K562 (cell line): ENCODE measurements around the gene ERC2.

Experiments used
- ESRRB ChIP-seq: fragments of 250-450 bp; sonication (Bioruptor Pico); IDR thresholded peaks from 2 replicates; pipeline ENCODE4 v1.5.0; 2020; ENCODE audit warnings: mild to moderate bottlenecking, moderate library complexity, borderline replicate concordance
- HNRNPL ChIP-seq: fragments of 200-400 bp; formaldehyde crosslinking; IDR thresholded peaks from 2 replicates; pipeline ENCODE4 v1.6.1; 2017; ENCODE audit warnings: low read depth, mild to moderate bottlenecking, low read length
- MYNN ChIP-seq, 2 experiments: sonication (generic); formaldehyde crosslinking in 1 of 2; IDR thresholded peaks; 2 replicates each; pipeline versions ENCODE4 v1.5.0 to v1.6.1; 2016 to 2020; ENCODE audit warnings: antibody characterized with exemption in 1 of 2, missing genetic modification reagents in 1 of 2
- NFYB ChIP-seq: IDR thresholded peaks from 2 replicates; pipeline ENCODE4 v1.6.1; 2011; ENCODE audit warnings: mild to moderate bottlenecking, moderate library complexity; ENCODE audit not compliant: insufficient read length; ENCODE audit errors: extremely low read depth
- NR1H2 ChIP-seq: sonication (generic); formaldehyde crosslinking; IDR thresholded peaks from 2 replicates; pipeline ENCODE4 v1.4.0; 2020; ENCODE audit warnings: mild to moderate bottlenecking, missing genetic modification reagents
- SOX6 ChIP-seq: fragments of 450-650 bp; IDR thresholded peaks from 2 replicates; pipeline ENCODE4 v1.6.1; 2014; ENCODE audit warnings: mild to moderate bottlenecking
- TBP ChIP-seq: optimal IDR thresholded peaks from 2 replicates; pipeline ENCODE3; 2011; ENCODE audit warnings: low read depth, low read length, improper control_type of control experiment
- TF ChIP-seq, protein P1 (sequence below), 2 experiments: fragments of 450-650 bp in 1 of 2; sonication (generic) in 1 of 2; formaldehyde crosslinking in 1 of 2; IDR thresholded peaks in 1 of 2; conservative IDR thresholded peaks in 1 of 2; 2 replicates each; pipeline versions ENCODE4 v1.6.1 to v1.8.1; 2016 to 2023; ENCODE audit warnings: mild to moderate bottlenecking in 2 of 2, moderate library complexity in 2 of 2, inconsistent platforms in 1 of 2, missing genetic modification reagents in 1 of 2

DNA sequence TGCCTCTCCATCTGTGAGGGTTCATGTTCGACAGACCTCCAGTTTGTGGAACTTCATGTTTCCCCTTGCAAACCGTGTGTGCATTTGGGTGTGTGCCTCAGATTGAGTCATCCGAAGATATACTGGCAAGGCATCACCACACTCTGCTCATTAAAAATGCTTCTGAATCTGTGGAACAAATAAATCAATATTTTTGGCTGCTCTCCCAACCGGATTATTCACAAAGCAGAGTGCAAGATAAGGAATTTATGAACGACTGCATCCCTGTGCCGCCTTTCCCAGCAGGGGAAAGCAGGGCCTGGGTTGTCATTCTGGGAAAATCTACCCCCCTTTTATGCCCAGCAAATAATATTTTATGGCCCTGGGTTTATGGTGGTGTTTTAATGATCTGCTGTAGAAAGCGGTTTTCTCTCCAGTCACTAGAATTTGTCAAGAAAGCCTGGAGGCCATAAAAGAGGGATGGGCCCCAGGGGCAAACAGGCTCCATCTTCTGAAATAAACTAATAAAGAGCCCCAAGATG lies 976.9 kb downstream of the ERC2 start:
- no peak for TF ChIP-seq SOX6
- TF ChIP-seq ESRRB (CRISPR knock-in tag): no peak
- no peak for TF ChIP-seq NFYB
- TF ChIP-seq, protein P1, sequence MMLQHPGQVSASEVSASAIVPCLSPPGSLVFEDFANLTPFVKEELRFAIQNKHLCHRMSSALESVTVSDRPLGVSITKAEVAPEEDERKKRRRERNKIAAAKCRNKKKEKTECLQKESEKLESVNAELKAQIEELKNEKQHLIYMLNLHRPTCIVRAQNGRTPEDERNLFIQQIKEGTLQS (IDR thresholded peaks at IDR 0.05): no peak
- TF ChIP-seq, protein P1 (CRISPR knock-in tag; conservative IDR thresholded peaks at IDR 0.05): no peak
- no peak for TF ChIP-seq HNRNPL
- TF ChIP-seq TBP: no peak
- TF ChIP-seq NR1H2: no peak
- no peak for TF ChIP-seq MYNN (IDR thresholded peaks at IDR 0.05)
- TF ChIP-seq MYNN (CRISPR knock-in tag; IDR thresholded peaks at IDR 0.05): no peak
